AG10803 (cell line): ENCODE measurements around the gene ARID1B.
A peak's percentile ranks its signal among the peaks of the same experiment; 100 is the strongest.

Experiments
- DNase-seq: peaks from one replicate; pipeline ENCODE4 v3.0.0; 2010; ENCODE audit warnings: low read depth
- H3K4me3 ChIP-seq: 2 replicates; pipeline ENCODE4 v1.5.1; 2011; ENCODE audit warnings: mild to moderate bottlenecking, low read length, control low read depth
- CTCF ChIP-seq: conservative IDR thresholded peaks from 2 replicates; pipeline ENCODE4 v1.5.1; 2011; ENCODE audit warnings: mild to moderate bottlenecking, low read length, control low read depth, inconsistent platforms

ARID1B gene

GRCh38 chr6:156779206-156780094 is 2.3 kb downstream of the ARID1B start:
- no peak for TF ChIP-seq CTCF
- DNase-seq, result no peak
- peak overlapping the region; percentile 87 for H3K4me3 ChIP-seq

GRCh38 chr6:156780102-156780641 is 3.0 kb downstream of the ARID1B start:
- H3K4me3 ChIP-seq, result peak overlapping the region; percentile 87
- DNase-seq, result peak; percentile 94
- TF ChIP-seq CTCF, result no peak

GRCh38 chr6:156780962-156781853 is 4.0 kb downstream of the ARID1B start:
- peak overlapping the region; percentile 87 for H3K4me3 ChIP-seq
- no peak for DNase-seq
- no peak for TF ChIP-seq CTCF

GRCh38 chr6:156781861-156782631 is 4.9 kb downstream of the ARID1B start:
- H3K4me3 ChIP-seq, result peak overlapping the region; percentile 87
- TF ChIP-seq CTCF, result no peak
- DNase-seq, result no peak

- no peak for DNase-seq
- TF ChIP-seq CTCF, result no peak
- H3K4me3 ChIP-seq, result peak overlapping the region; percentile 87
Measured at GRCh38 chr6:156782691-156783320, 5.6 kb downstream of the ARID1B start.

GRCh38 chr6:156783958-156784357 is 6.8 kb downstream of the ARID1B start:
- DNase-seq, result no peak
- TF ChIP-seq CTCF, result no peak
- H3K4me3 ChIP-seq, result no peak overlapping the region
